Measurements from ENCODE around the gene SPESP1. TPM values are rescaled to one million over a fixed set of nuclear protein-coding genes. Genes with fewer than 3 reads are reported as not detected.

SPESP1 gene
- total RNA-seq, 4 donors from 2014 or later = 2.7 to 10.1 (median 5.1) TPM

- no peak for DNase-seq
- Histone ChIP-seq H3K9me3 (no peaks in the 10 kb centered on the region), H3K4me1 (no peaks in the 10 kb centered on the region), H3K36me3 (no peaks in the 10 kb centered on the region), H3K4me3 (replicated peaks in 1 of 3) (no peak overlapping the region), H3K27me3 (no peaks in the 10 kb centered on the region), H3K27ac (no peak overlapping the region)
- 65 to 85% methylated on average over 1 of the region's 1 CpG for WGBS, 2 donors
- intact Hi-C loops (cut with DNase I) = no loop called here
- TF ChIP-seq POLR2A (IDR thresholded peaks at IDR 0.05) (no peak), CTCF (IDR thresholded peaks at IDR 0.05) (no peak)
These were observed 36.1 kb upstream of the SPESP1 start for GRCh38 chr15:68894208-68894607.

- H3K4me3 ChIP-seq (replicated peaks in 1 of 3) = no peak overlapping the region
- H3K27ac ChIP-seq = no peak overlapping the region
- intact Hi-C loops (cut with DNase I) = no loop called here
- no peaks in the 10 kb centered on the region for H3K9me3 ChIP-seq
- H3K4me1 ChIP-seq = no peaks in the 10 kb centered on the region
- DNase-seq = no peak
- H3K36me3 ChIP-seq = no peaks in the 10 kb centered on the region
- H3K27me3 ChIP-seq = no peaks in the 10 kb centered on the region
- TF ChIP-seq CTCF (IDR thresholded peaks at IDR 0.05) (no peak), POLR2A (IDR thresholded peaks at IDR 0.05) (no peak)
These were observed 34.1 kb upstream of the SPESP1 start for GRCh38 chr15:68896178-68896577.

- intact Hi-C loops (cut with DNase I) = no loop called here
- TF ChIP-seq POLR2A (IDR thresholded peaks at IDR 0.05) = no peak
- TF ChIP-seq CTCF (IDR thresholded peaks at IDR 0.05) = no peak
- Histone ChIP-seq H3K4me1 (no peaks in the 10 kb centered on the region), H3K9me3 (no peaks in the 10 kb centered on the region), H3K27ac (no peak overlapping the region), H3K36me3 (no peaks in the 10 kb centered on the region), H3K4me3 (replicated peaks in 1 of 3) (no peak overlapping the region), H3K27me3 (no peaks in the 10 kb centered on the region)
- no peak for DNase-seq
- 86 to 90% methylated on average over 1 of the region's 1 CpG for WGBS, 2 donors
These were observed 33.3 kb upstream of the SPESP1 start for GRCh38 chr15:68897016-68897415.

DNA sequence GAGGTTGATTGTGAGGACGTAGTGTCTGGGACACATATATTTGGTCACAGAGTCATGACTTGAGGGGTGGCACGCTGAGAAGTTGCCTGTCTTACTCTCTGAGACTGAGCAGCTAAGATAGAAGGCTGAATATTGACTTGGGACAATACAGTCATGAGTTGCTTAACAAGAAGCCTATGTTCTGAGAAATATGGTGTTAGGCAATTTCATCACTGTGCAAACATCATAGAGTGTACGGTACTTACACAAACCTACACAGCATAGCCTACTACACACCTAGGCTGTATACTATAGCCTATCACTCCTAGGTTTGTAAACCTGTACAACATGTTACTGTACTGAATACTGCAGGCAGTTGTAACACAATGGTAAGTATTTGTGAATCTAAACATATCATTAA is 30.3 kb upstream of the SPESP1 start:
- intact Hi-C loops (cut with DNase I) = no loop called here
- no peaks in the 10 kb centered on the region for H3K36me3 ChIP-seq
- no peaks in the 10 kb centered on the region for H3K4me1 ChIP-seq
- H3K27ac ChIP-seq = no peak overlapping the region
- DNase-seq = no peak
- no peaks in the 10 kb centered on the region for H3K27me3 ChIP-seq
- TF ChIP-seq POLR2A (IDR thresholded peaks at IDR 0.05) = no peak
- TF ChIP-seq CTCF (IDR thresholded peaks at IDR 0.05) = no peak
- no peaks in the 10 kb centered on the region for H3K9me3 ChIP-seq
- no peak overlapping the region for H3K4me3 ChIP-seq (replicated peaks in 1 of 3)
- WGBS, 2 donors = 88 to 95% methylated on average over 3 of the region's 3 CpGs

GRCh38 chr15:68907396-68907923 is 22.9 kb upstream of the SPESP1 start:
- intact Hi-C loops (cut with DNase I) = no loop called here
- no peak for TF ChIP-seq POLR2A (IDR thresholded peaks at IDR 0.05)
- TF ChIP-seq CTCF (IDR thresholded peaks at IDR 0.05) = no peak
- Histone ChIP-seq H3K27me3 (no peaks in the 10 kb centered on the region), H3K4me1 (no peaks in the 10 kb centered on the region), H3K4me3 (replicated peaks in 1 of 3) (no peak overlapping the region), H3K36me3 (no peaks in the 10 kb centered on the region), H3K9me3 (no peaks in the 10 kb centered on the region), H3K27ac (no peak overlapping the region)
- WGBS, 2 donors = 91 to 97% methylated on average over 2 of the region's 2 CpGs
- DNase-seq = no peak

Measured in thyroid gland (tissue), 4 donors.